Mesendoderm (in vitro differentiated cells): ENCODE measurements around the gene TUBA4A.

Source experiments
- DNase-seq: peaks from one replicate; pipeline ENCODE4 v3.0.0; 2013
- H2AK5ac ChIP-seq: 2 replicates; pipeline ENCODE4 v1.6.1; 2013; ENCODE audit warnings: low read length, inconsistent platforms
- H2BK120ac ChIP-seq: 2 replicates; pipeline ENCODE4 v1.6.1; 2013; ENCODE audit warnings: low read depth, mild to moderate bottlenecking, low read length, moderate library complexity, mixed read lengths
- H2BK15ac ChIP-seq: replicated peaks from 2 replicates; pipeline ENCODE4 v1.6.1; 2013; ENCODE audit warnings: low read depth, mild to moderate bottlenecking, moderate library complexity
- H2BK5ac ChIP-seq: 2 replicates; pipeline ENCODE4 v1.6.1; 2013; ENCODE audit warnings: low read length, inconsistent platforms
- H3K18ac ChIP-seq: 2 replicates; pipeline ENCODE4 v1.6.1; 2013; ENCODE audit warnings: mild to moderate bottlenecking, low read length, mixed read lengths
- H3K23ac ChIP-seq: one replicate; pipeline ENCODE4 v1.6.1; 2013; ENCODE audit warnings: low read length
- H3K27ac ChIP-seq: 2 replicates; pipeline ENCODE4 v1.5.1; 2013; ENCODE audit warnings: low read depth, mild to moderate bottlenecking, inconsistent platforms, low read length, moderate library complexity
- H3K27me3 ChIP-seq: 2 replicates; pipeline ENCODE4 v1.6.1; 2013; ENCODE audit warnings: low read length, control low read depth, mild to moderate bottlenecking, inconsistent platforms; ENCODE audit not compliant: insufficient read depth, poor library complexity
- H3K36me3 ChIP-seq: 2 replicates; pipeline ENCODE4 v1.6.1; 2013; ENCODE audit warnings: low read length, inconsistent platforms; ENCODE audit not compliant: control insufficient read depth, insufficient read depth
- H3K4ac ChIP-seq: one replicate; pipeline ENCODE4 v1.6.1; 2013; ENCODE audit warnings: low read depth, mild to moderate bottlenecking, low read length, moderate library complexity
- H3K4me1 ChIP-seq: 2 replicates; pipeline ENCODE4 v1.6.1; 2013; ENCODE audit warnings: low read depth, low read length, inconsistent platforms; ENCODE audit not compliant: control insufficient read depth
- H3K4me2 ChIP-seq: 2 replicates; pipeline ENCODE4 v1.6.1; 2013; ENCODE audit warnings: low read length
- H3K4me3 ChIP-seq: 2 replicates; pipeline ENCODE4 v1.5.1; 2013; ENCODE audit warnings: mild to moderate bottlenecking, low read length
- H3K56ac ChIP-seq: one replicate; pipeline ENCODE4 v1.6.1; 2013; ENCODE audit warnings: low read length
- H3K79me1 ChIP-seq: 2 replicates; pipeline ENCODE4 v1.6.1; 2013; ENCODE audit warnings: low read length, inconsistent platforms
- H3K79me2 ChIP-seq: 2 replicates; pipeline ENCODE4 v1.6.1; 2013; ENCODE audit warnings: mild to moderate bottlenecking, low read length; ENCODE audit not compliant: control insufficient read depth, insufficient read depth
- H3K9ac ChIP-seq: 2 replicates; pipeline ENCODE4 v1.6.1; 2013; ENCODE audit warnings: low read length, inconsistent platforms
- H4K5ac ChIP-seq: one replicate; pipeline ENCODE4 v1.6.1; 2013; ENCODE audit warnings: low read length
- H4K8ac ChIP-seq: one replicate; pipeline ENCODE4 v1.6.1; 2013; ENCODE audit warnings: low read depth, mild to moderate bottlenecking, control low read depth, low read length, moderate library complexity
- WGBS: extraction: QIAGEN DNeasy Blood & Tissue Kit; methylation state at CpG from one replicate; pipeline ENCODE4 v1.1.7; 2013; ENCODE audit warnings: low lambda C conversion rate, missing lambda C conversion rate; ENCODE audit not compliant: insufficient coverage; ENCODE audit errors: extremely low coverage; 5-methylcytosine and 5-hydroxymethylcytosine counted together

The TUBA4A gene

GRCh38 chr2:219246559-219246958 is 7.2 kb downstream of the TUBA4A start:
- Histone ChIP-seq H3K4me2 (no peak overlapping the region), H2BK15ac (no peak overlapping the region), H3K4me1 (peaks cover 2% of the 10 kb centered on the region), H3K18ac (no peak overlapping the region), H3K79me1 (peaks cover 7% of the 10 kb centered on the region), H2BK5ac (no peak overlapping the region), H4K5ac (no peak overlapping the region), H4K8ac (no peak overlapping the region), H3K27ac (no peak overlapping the region), H3K4ac (no peak overlapping the region), H3K56ac (no peak overlapping the region), H2AK5ac (no peak overlapping the region), H3K36me3 (no peaks in the 10 kb centered on the region), H3K79me2 (no peaks in the 10 kb centered on the region), H3K4me3 (no peak overlapping the region), H3K23ac (no peak overlapping the region), H2BK120ac (no peak overlapping the region), H3K9ac (no peak overlapping the region), H3K27me3 (no peaks in the 10 kb centered on the region)
- no CpG with 5 or more reads among the region's 10 CpGs for WGBS
- DNase-seq = no peak

- H3K4ac ChIP-seq = peak overlapping the region; percentile 59
- H3K79me2 ChIP-seq = no peaks in the 10 kb centered on the region
- H3K23ac ChIP-seq = no peak overlapping the region
- peak overlapping the region; percentile 100 for H3K56ac ChIP-seq
- H3K18ac ChIP-seq = no peak overlapping the region
- no peak overlapping the region for H4K5ac ChIP-seq
- H3K79me1 ChIP-seq = peaks cover 7% of the 10 kb centered on the region
- DNase-seq = no peak
- H2BK120ac ChIP-seq = no peak overlapping the region
- no CpG with 5 or more reads among the region's 10 CpGs for WGBS
- peak overlapping the region; percentile 99 for H3K9ac ChIP-seq
- peaks cover 2% of the 10 kb centered on the region for H3K4me1 ChIP-seq
- no peaks in the 10 kb centered on the region for H3K36me3 ChIP-seq
- no peak overlapping the region for H2BK5ac ChIP-seq
- peak overlapping the region; percentile 95 for H3K4me3 ChIP-seq
- H2BK15ac ChIP-seq = no peak overlapping the region
- peak overlapping the region; percentile 22 for H2AK5ac ChIP-seq
- H4K8ac ChIP-seq = no peak overlapping the region
- peak overlapping the region; percentile 78 for H3K4me2 ChIP-seq
- H3K27me3 ChIP-seq = no peaks in the 10 kb centered on the region
- no peak overlapping the region for H3K27ac ChIP-seq
Measured at GRCh38 chr2:219245899-219246230, 7.9 kb downstream of the TUBA4A start.

GRCh38 chr2:219245148-219245898 is 8.4 kb downstream of the TUBA4A start, which contains the start of the genes GLB1L and STK16:
Gene GLB1L, minus strand, starts transcription at chr2:219245444. Its CDS starts 1,871 bp downstream, at chr2:219243573.
Gene STK16, plus strand, starts transcription at chr2:219245479. Its CDS starts 521 bp downstream, at chr2:219246000.
- Histone ChIP-seq H3K18ac (peak within 1 kb of the TSS; percentile 13), H3K23ac (peak within 1 kb of the TSS; percentile 89), H2BK120ac (no peak within 1 kb of the TSS), H3K36me3 (no peaks in the 10 kb centered on the region), H2AK5ac (peak within 1 kb of the TSS; percentile 22), H3K4ac (peak within 1 kb of the TSS; percentile 59), H4K8ac (peak within 1 kb of the TSS; percentile 69), H3K27ac (no peak within 1 kb of the TSS), H4K5ac (peak within 1 kb of the TSS; percentile 12), H2BK15ac (no peak within 1 kb of the TSS), H2BK5ac (peak within 1 kb of the TSS; percentile 76), H3K79me1 (peaks cover 7% of the 10 kb centered on the region), H3K4me2 (peak within 1 kb of the TSS; percentile 78), H3K27me3 (no peaks in the 10 kb centered on the region), H3K4me1 (peaks cover 2% of the 10 kb centered on the region), H3K56ac (peak within 1 kb of the TSS; percentile 100), H3K79me2 (no peaks in the 10 kb centered on the region), H3K9ac (peak within 1 kb of the TSS; percentile 99), H3K4me3 (peak within 1 kb of the TSS; percentile 95)
- peak; percentile 97 for DNase-seq
- no CpG with 5 or more reads among the region's 46 CpGs for WGBS

- Histone ChIP-seq H3K4me3 (peak overlapping the region; percentile 31), H3K79me1 (peaks cover 7% of the 10 kb centered on the region), H2BK15ac (no peak overlapping the region), H3K56ac (peak overlapping the region; percentile 82), H2AK5ac (no peak overlapping the region), H2BK5ac (no peak overlapping the region), H3K27ac (no peak overlapping the region), H3K36me3 (no peaks in the 10 kb centered on the region), H3K4me1 (peaks cover 2% of the 10 kb centered on the region), H3K18ac (peak overlapping the region; percentile 13), H3K4me2 (peak overlapping the region; percentile 22), H3K23ac (no peak overlapping the region), H4K5ac (peak overlapping the region; percentile 12), H2BK120ac (no peak overlapping the region), H4K8ac (peak overlapping the region; percentile 69), H3K4ac (peak overlapping the region; percentile 28), H3K79me2 (no peaks in the 10 kb centered on the region), H3K27me3 (no peaks in the 10 kb centered on the region), H3K9ac (peak overlapping the region; percentile 55)
- no CpG with 5 or more reads among the region's 6 CpGs for WGBS
- DNase-seq = no peak
Measured at GRCh38 chr2:219244789-219245147, 8.9 kb downstream of the TUBA4A start.

GRCh38 chr2:219243291-219243761 is 10.4 kb downstream of the TUBA4A start:
- Histone ChIP-seq H3K4ac (no peak overlapping the region), H3K18ac (no peak overlapping the region), H4K8ac (no peak overlapping the region), H3K4me1 (peaks cover 2% of the 10 kb centered on the region), H3K79me1 (peaks cover 7% of the 10 kb centered on the region), H2AK5ac (no peak overlapping the region), H3K27ac (no peak overlapping the region), H3K4me3 (no peak overlapping the region), H2BK15ac (no peak overlapping the region), H3K9ac (no peak overlapping the region), H4K5ac (no peak overlapping the region), H3K79me2 (no peaks in the 10 kb centered on the region), H3K23ac (no peak overlapping the region), H2BK5ac (no peak overlapping the region), H3K36me3 (no peaks in the 10 kb centered on the region), H2BK120ac (no peak overlapping the region), H3K27me3 (no peaks in the 10 kb centered on the region), H3K56ac (peak overlapping the region; percentile 1), H3K4me2 (no peak overlapping the region)
- WGBS = no CpG with 5 or more reads among the region's 28 CpGs
- no peak for DNase-seq
